Measurements from ENCODE around the gene TANC1. TPM values are rescaled to one million over a fixed set of nuclear protein-coding genes. Genes with fewer than 3 reads are reported as not detected.

The TANC1 gene
- total and polyA plus RNA-seq, 2 of the 4 experiments (the other 2 are of a cell fraction), result 10.2 to 12.9 TPM

DNA sequence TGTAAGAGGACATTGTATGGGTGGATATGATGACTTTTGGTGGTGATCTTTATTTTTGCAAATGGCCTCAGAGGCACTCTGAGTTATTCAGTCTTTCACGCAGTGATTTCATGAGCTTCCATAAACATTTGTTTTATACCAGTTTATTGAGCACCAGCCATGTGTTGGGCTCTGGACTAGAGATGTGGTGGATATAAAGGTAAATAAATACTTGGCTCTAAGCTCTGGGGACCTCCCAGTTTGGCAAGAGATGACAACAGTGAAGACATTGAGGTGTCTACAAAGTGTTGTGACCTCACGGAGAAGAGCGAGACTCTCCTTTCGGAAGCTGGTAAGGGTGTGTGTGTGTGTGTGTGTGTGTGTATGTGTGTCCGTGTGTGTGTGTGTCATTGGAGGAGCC, 146.4 kb downstream of the TANC1 start:
- dilution Hi-C loops (cut with HindIII; ENCODE audit: low sequenced_read_pairs, unreplicated experiment), result loop anchor here (25.0 kb wide), 1 partner anchor 203 kb away; no protein-coding TSS in a partner anchor

More for the DNA sequence above, 146.4 kb downstream of the TANC1 start:
- WGBS, 2 experiments (ENCODE audit: extremely low coverage in 2 of 2, insufficient read length in 1 of 2), result no CpG with 5 or more reads among the region's 5 CpGs
- H3K4me1 ChIP-seq (ENCODE audit: control insufficient read depth, insufficient read depth, low read length), result peaks cover 12% of the 10 kb centered on the region
- H3K4me3 ChIP-seq (ENCODE audit: insufficient read depth, low read depth, low read length), result no peak overlapping the region
- in situ Hi-C loops (cut with MboI; ENCODE audit: low sequenced_read_pairs), result no loop called here
- intact Hi-C loops (cut with micrococcal nuclease), result loop anchor here (5.0 kb wide), 1 partner anchor 83 kb away; no protein-coding TSS in a partner anchor
- H2BK120ac ChIP-seq (ENCODE audit: low read depth, low read length), result no peak overlapping the region
- no peaks in the 10 kb centered on the region for H4K20me1 ChIP-seq (ENCODE audit: insufficient read depth, low read length)
- no peak overlapping the region for H2AK9ac ChIP-seq (replicated peaks; ENCODE audit: low read depth, low read length, poor library complexity)
- 0 out of 2 replicates have a peak overlapping the region, but pooled peaks have one; percentile 20 for H3K4ac ChIP-seq (ENCODE audit: low read depth, low read length)
- no peak overlapping the region for H4K91ac ChIP-seq (ENCODE audit: insufficient read depth, low read depth, low read length)
- H3K27me3 ChIP-seq (ENCODE audit: control insufficient read depth, insufficient read depth, low read length), result no peaks in the 10 kb centered on the region
- no peak for TF ChIP-seq MAFK (IDR thresholded peaks at IDR 0.05; ENCODE audit: low read depth, low read length)
- TF ChIP-seq NFE2L2 (IDR thresholded peaks at IDR 0.05; ENCODE audit: low read depth, low read length), result no peak
- TF ChIP-seq, protein P1, sequence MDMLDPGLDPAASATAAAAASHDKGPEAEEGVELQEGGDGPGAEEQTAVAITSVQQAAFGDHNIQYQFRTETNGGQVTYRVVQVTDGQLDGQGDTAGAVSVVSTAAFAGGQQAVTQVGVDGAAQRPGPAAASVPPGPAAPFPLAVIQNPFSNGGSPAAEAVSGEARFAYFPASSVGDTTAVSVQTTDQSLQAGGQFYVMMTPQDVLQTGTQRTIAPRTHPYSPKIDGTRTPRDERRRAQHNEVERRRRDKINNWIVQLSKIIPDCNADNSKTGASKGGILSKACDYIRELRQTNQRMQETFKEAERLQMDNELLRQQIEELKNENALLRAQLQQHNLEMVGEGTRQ (IDR thresholded peaks at IDR 0.05; ENCODE audit: low read depth, low read length), result no peak
- TF ChIP-seq CEBPB (IDR thresholded peaks at IDR 0.05; ENCODE audit: low read depth, low read length), result no peak
- TF ChIP-seq CHD1 (IDR thresholded peaks at IDR 0.05; ENCODE audit: low read depth, low read length), result no peak
- no peak for TF ChIP-seq RAD21 (IDR thresholded peaks at IDR 0.05; ENCODE audit: low read length)
- TF ChIP-seq MAZ (IDR thresholded peaks at IDR 0.05; ENCODE audit: borderline replicate concordance, low read depth, low read length), result no peak
- no peak for TF ChIP-seq SMC3 (IDR thresholded peaks at IDR 0.05; ENCODE audit: low read depth, low read length)
- no peak overlapping the region for H3K56ac ChIP-seq (ENCODE audit: extremely low read depth, insufficient read depth, low read length)
- ChIA-PET POLR2A (ENCODE audit: unreplicated experiment) (no interaction called here), CTCF (interaction anchor here (1.0 kb wide), 1 partner anchor 26 kb away, joined by 4 read pairs; no protein-coding TSS in a partner anchor)
- no peak overlapping the region for H2BK5ac ChIP-seq (ENCODE audit: low read depth, low read length, poor library complexity, severe bottlenecking)
- peaks cover 21 to 35% of the 10 kb centered on the region in 2 experiments for H3K79me1 ChIP-seq (ENCODE audit: low read depth in 1 of 2, low read length in 2 of 2)
- H3K18ac ChIP-seq (ENCODE audit: low read depth, low read length), result no peak overlapping the region
- H2AK5ac ChIP-seq (ENCODE audit: low read depth, low read length), result peak overlapping the region; percentile 12; the same call in 1 of the 2 replicates
- BruUV-seq (replicated peaks), result no TSS peak
- H3K23ac ChIP-seq (ENCODE audit: low read depth, low read length), result no peak overlapping the region
- H4K5ac ChIP-seq (ENCODE audit: low read depth, low read length), result no peak overlapping the region
- no peak for DNase-seq
- no peak for ATAC-seq (ENCODE audit: low read depth)
- no peak overlapping the region for H3K27ac ChIP-seq (ENCODE audit: insufficient read depth, low read length)
- peaks cover 5% of the 10 kb centered on the region for H3K36me3 ChIP-seq (ENCODE audit: control insufficient read depth, insufficient read depth, low read length)
- H2BK15ac ChIP-seq (ENCODE audit: low read depth, low read length), result no peak overlapping the region
- no peak overlapping the region for H2BK20ac ChIP-seq (ENCODE audit: low read depth, low read length)
- H2AFZ ChIP-seq (replicated peaks; ENCODE audit: low read length, poor library complexity), result no peak overlapping the region
- peaks cover 12% of the 10 kb centered on the region for H3K9me1 ChIP-seq (ENCODE audit: insufficient read depth, low read length)
- H3K9me3 ChIP-seq (ENCODE audit: control insufficient read depth, insufficient read depth, low read length), result no peaks in the 10 kb centered on the region
- H3K14ac ChIP-seq (replicated peaks; ENCODE audit: low read depth, low read length), result no peak overlapping the region
- H3K9ac ChIP-seq (ENCODE audit: low read depth, low read length), result no peak overlapping the region
- H3K4me2 ChIP-seq (ENCODE audit: low read depth, low read length), result no peak overlapping the region
- no peak overlapping the region for H4K8ac ChIP-seq (ENCODE audit: low read depth in 2 of 2, low read length in 2 of 2)

Measured in IMR-90 (cell line).